GM15510 (cell line): ENCODE results near the gene ASB8.

Experiments
- POLR2A ChIP-seq: IDR thresholded peaks from 3 replicates; pipeline ENCODE4 v1.6.1; 2011; ENCODE audit warnings: borderline replicate concordance; ENCODE audit not compliant: insufficient read length; ENCODE audit errors: extremely low read depth

Gene ASB8

DNA sequence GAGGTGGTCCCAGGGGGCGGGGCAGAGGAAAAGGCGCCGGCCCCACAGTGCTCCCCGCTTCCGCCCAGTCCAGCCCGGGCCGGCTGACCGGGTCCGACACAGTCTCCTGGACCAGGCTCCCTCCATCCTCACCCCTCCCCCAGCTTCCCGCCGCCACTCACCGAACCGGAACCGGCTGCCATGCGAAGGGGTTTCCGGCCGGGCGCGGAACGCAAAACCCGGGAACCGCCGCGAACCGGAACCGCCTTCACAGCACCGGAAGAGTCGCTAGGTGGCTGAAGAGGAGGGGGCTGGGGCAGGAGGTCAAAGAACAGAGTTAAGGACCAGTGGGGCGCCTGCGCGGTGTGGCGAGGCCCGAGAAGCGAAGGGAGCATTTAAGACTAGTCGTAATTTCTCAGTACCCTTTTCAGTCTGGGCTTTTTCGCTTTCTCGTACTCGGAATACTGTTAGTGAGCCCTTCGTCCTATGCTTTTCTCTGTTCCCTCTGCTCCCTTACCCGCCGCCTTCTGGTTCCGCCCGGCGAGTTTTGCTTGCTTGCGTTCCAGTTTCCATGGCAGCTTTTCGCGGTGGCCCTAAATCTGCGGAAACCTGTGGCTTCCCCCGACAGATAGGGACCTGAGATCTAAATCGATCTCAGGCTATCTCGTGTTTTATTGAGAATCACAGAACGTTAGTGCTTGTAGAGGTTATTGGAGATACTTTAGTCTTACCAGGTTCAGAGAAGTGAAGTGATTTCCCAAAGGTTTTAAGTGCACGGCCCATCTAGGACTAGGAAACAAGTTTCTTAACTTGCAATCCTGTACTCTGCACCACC is 51.2 kb downstream of the ASB8 start, which contains the start of gene SENP1:
Gene SENP1 (minus strand): TSS at position 213 of the 814 bp plus-strand sequence. CDS start 4,607 bp downstream, outside the sequence.
- peak; percentile 53 for TF ChIP-seq POLR2A

DNA sequence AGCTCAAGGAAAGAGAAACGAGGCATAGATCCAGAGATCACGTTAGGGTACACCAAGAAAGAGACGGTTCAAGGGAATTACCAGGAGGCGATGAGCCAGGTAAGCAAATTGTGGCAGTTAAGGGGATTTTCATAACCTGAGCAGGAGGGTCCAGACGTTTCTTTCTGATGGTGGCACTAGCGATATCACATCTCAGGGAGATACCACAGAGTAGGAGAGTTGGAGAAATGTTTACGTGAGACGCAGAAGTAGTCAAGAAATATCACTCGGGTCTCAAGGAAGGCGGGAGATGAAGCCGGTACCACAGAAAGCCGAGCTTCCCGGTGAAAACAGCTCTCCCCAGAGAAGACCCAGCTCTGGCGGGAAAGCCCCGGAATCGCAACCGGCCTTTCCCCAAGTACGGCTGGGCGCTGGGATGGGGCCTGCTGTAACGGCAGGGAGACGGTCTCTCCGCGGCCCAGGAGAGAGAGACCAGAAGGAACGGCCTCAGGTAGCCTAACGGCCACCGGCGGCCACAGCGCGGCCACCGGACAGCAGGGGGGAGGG is 51.9 kb downstream of the ASB8 start:
- TF ChIP-seq POLR2A, result no peak

- no peak for TF ChIP-seq POLR2A
These were observed 52.8 kb downstream of the ASB8 start for GRCh38 chr12:48104531-48104930.
